NCI-H2081 (cell line): ENCODE data around the gene CPM.

Experiments
- DNase-seq, 2 experiments: peaks; one replicate each; lab custom pipeline; 2025; lab: John Stamatoyannopoulos, UW

The CPM gene

DNA sequence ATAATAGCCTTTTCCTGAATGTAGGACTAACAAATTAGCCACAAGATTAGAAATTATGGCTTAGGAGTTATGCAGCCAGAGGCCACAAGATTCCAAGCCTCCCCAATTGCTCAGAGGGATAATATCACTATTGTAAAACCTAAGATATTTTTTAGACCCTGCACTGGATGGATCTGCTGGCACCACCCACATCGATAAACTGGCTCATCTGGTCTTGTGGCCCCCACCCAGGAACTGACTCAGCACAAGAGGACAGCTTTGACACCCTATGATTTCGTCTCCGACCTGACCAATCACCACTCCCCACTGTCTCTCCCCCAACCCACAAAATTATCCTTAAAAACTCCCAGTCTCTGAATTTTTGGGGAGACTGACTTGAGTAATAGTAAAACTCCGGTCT lies 54.7 kb downstream of the CPM start:
- no peak for DNase-seq

GRCh38 chr12:68877583-68877982 lies 55.4 kb downstream of the CPM start:
- no peak for DNase-seq

GRCh38 chr12:68876461-68876860 lies 56.5 kb downstream of the CPM start:
- no peak for DNase-seq

DNA sequence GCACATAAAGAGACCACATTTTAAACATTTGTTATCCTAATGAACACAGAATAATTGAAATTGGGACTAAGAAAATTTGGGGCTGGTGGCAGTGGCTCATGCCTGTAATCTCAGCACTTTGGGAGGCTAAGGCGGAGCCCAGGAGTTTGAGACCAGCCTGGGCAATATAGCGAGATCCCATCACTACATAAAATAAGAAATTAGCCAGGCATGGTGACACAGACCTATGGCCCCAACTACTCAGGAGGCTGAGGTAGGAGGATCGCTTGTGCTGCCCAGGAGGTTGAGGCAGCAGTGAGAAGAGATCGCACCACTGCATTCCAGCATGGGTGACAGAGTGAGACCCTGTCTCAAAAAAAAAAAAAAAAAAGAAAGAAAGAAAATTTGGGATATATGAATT lies 59.7 kb downstream of the CPM start:
- DNase-seq = no peak

- DNase-seq = no peak
Measured at GRCh38 chr12:68871921-68872320, 61.0 kb downstream of the CPM start.

GRCh38 chr12:68871396-68871795 lies 61.6 kb downstream of the CPM start:
- no peak for DNase-seq

GRCh38 chr12:68870443-68870842 lies 62.5 kb downstream of the CPM start:
- DNase-seq = no peak

DNA sequence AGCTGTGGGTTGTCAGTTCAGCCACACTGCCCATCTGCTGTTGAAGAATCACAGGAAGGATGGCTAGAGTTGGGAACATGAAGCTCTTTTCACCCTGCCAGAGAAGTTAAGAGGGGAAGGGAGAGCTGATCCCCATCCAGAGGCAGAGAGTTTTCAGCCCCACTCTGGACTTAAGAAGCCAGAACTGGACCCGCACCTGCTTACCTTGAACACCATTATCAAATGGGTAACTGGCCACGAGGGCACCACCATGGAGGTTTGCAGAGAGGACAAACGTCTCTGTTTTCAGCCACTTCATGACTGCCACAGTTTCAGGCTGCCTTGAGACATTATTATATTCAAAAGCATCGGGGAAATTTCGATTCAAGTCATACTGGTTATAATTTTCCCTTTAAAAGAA lies 63.0 kb downstream of the CPM start:
- no peak for DNase-seq

- DNase-seq = no peak
Measured at GRCh38 chr12:68868043-68868790, 64.8 kb downstream of the CPM start.

GRCh38 chr12:68867606-68868005 lies 65.4 kb downstream of the CPM start:
- no peak for DNase-seq

DNA sequence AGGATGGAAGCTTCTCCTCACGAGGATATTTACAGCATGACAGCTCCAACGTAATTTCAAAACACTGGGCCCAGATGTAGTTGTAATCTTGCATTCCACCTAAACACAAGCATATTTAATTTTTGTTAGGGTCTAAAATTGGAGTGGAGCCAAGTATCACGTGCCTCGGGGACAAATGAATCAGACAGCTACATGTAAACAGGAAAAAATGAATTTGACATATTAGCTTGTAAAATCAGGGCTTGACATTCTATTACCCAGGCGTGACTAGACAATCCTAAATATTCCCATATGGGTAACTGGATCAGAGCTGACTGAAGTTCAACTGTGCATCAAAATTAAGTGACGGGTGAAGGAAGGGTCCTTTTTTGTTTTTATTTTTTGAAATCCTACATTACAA lies 66.0 kb downstream of the CPM start:
- no peak for DNase-seq

GRCh38 chr12:68865399-68866164 lies 67.4 kb downstream of the CPM start:
- no peak for DNase-seq

GRCh38 chr12:68864604-68865003 lies 68.4 kb downstream of the CPM start:
- DNase-seq = no peak

- peak; percentile 19 to 45 for DNase-seq
Measured at GRCh38 chr12:68863886-68864454, 69.0 kb downstream of the CPM start.

- no peak for DNase-seq
Measured at GRCh38 chr12:68863109-68863770, 69.7 kb downstream of the CPM start.

GRCh38 chr12:68861890-68862289 lies 71.1 kb downstream of the CPM start:
- DNase-seq = no peak

DNA sequence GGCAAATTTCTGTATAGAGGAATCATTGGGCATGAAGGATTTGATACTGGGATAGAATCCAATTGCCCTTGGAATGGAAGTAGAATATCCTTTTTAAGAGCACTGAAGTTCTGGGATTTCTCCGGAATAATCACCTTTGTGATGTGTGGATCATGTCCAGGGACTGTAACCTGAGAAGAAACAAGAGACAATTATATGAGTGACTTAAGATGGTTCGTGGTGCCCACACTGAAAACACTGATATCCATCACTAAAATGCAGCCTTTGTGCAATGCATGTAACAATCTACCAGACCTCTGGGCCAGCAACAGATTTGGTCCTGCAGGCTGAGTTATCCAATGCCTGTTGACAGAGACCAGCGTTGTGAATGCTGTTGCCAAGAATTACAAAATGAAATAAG lies 76.5 kb downstream of the CPM start:
- DNase-seq = no peak

DNA sequence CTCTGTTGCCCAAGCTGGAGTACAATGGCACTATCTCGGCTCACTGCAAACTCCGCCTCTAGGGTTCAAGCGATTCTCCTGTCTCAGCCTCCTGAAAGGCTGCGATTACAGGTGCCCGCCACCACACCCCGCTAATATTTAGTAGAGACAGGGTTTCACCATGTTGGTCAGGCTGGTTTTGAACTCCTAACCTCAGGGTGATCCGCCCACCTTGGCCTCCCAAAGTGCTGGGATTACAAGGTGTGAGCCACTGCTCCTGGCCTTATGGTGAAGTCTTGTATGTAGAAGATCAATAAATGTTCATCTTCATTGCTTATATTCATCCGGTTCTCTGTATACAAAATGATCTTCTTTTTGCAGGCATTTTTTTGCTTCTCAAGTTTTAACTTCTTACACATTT lies 77.2 kb downstream of the CPM start:
- DNase-seq = no peak

- no peak for DNase-seq
Measured at GRCh38 chr12:68855111-68855510, 77.9 kb downstream of the CPM start.

GRCh38 chr12:68854554-68854953 lies 78.4 kb downstream of the CPM start:
- DNase-seq = no peak

- DNase-seq = no peak
Measured at GRCh38 chr12:68854078-68854468, 78.9 kb downstream of the CPM start.

DNA sequence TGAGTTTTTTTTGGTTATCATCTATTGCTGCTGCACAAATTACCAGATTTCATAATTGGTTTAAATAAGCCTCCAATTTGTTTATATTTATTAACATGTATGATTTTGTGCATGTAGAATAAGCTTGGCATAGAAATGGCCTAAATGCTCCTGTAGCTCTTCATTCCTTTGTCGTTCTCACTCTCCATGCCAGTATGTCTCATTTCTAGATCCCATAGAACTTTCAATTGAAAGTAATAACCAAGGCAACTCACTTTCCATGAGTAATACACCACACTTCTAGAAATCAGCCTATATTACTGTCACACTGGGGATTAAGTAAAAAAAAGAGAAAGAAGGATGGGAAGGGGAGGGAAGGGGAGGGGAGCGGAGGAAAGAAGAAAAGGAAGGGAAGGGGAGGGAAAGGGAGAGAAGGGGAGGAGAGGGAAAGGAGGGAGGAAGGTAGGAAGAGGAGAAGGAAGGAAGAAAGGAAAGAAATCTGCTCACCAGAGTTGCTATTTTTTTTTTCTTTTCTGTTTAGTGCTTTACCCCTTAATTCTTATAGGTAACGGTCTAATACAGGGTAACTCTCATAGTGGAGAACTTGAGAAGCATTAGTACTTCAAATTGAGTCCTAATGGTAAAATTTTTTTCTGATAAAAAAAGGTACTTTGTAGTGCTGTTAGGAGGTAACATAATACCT lies 79.4 kb downstream of the CPM start:
- no peak for DNase-seq
